Fibroblast of mammary gland (primary cell): ENCODE measurements around the gene CDADC1.

Source experiments
- DNase-seq: peaks from one replicate; pipeline ENCODE4 v3.0.0-alpha.2; 2010; ENCODE audit warnings: low read depth
- H3K4me3 ChIP-seq: 2 replicates; pipeline ENCODE4 v1.5.1; 2011; ENCODE audit warnings: low read depth, mild to moderate bottlenecking, low read length, moderate library complexity; ENCODE audit not compliant: control insufficient read depth
- CTCF ChIP-seq: conservative IDR thresholded peaks from 2 replicates; pipeline ENCODE4 v1.5.1; 2011; ENCODE audit warnings: low read depth, low read length, inconsistent platforms; ENCODE audit not compliant: control insufficient read depth, insufficient read depth

The CDADC1 gene

GRCh38 chr13:49303533-49304252, 56.0 kb downstream of the CDADC1 start:
- no peak for DNase-seq
- H3K4me3 ChIP-seq = no peak overlapping the region
- no peak for TF ChIP-seq CTCF

DNA sequence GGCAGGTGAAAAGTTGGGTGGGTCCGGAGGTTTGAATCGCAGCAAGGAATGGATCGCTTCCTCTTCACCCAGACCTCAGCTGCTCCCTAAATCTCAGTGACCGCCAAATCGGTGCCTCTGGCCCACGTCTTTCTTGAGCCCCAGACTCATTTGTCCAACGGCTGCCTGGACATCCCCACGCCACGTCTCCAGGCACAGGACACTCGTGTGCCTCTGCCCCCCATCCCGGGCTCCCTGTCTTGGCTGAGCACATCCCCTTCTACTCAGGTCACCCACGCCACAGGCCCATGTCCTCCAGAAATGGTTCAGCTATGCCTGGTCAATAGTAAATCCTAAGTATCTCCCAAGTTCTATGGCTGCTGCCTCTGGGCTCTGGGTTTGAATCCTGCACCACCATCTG, 56.6 kb downstream of the CDADC1 start:
- H3K4me3 ChIP-seq = no peak overlapping the region
- no peak for TF ChIP-seq CTCF
- DNase-seq = no peak

DNA sequence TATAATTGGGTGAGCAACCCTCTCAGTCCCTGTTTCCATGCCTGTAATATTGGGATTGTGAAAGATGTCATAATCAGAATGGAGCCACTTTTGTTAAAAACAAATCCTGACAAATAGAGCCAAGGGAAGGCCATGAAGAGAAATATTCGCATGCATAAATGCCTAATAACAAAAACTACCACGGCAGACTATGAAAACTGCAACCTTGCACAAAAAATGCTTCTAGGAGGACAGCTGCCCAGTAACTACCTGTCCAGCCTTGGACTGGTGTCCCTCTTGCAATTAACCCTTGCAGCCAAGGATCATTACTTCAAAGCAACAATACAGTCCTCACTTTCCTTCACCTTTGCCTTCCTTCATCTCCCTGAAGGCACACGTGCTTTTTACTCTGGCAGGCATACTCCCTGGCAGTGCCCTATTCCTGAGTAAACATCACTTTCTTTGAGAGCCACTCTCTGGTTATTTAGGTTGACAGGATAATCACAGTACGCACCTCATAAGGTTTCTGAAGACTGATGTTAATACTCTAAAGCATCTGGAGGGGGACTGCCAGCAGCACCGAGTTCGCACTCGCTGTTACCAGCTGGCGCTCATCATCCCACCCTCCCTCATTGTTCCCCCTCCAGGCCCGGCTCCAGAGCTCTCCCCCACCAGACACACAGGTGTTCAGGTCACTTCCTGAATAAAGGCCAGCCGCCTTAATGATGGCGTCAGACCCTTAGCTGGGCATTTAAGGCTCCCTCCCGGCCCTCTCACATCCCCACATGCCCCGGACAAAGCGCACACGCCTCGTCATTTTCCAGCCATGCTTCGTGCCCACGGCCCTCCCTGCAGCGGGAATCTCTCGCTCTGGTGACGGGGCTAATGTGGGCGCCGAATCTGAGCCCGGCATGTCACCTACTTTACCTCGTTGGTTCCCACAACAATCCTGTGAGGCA, 57.3 kb downstream of the CDADC1 start:
- H3K4me3 ChIP-seq = no peak overlapping the region
- DNase-seq = no peak
- no peak for TF ChIP-seq CTCF

DNA sequence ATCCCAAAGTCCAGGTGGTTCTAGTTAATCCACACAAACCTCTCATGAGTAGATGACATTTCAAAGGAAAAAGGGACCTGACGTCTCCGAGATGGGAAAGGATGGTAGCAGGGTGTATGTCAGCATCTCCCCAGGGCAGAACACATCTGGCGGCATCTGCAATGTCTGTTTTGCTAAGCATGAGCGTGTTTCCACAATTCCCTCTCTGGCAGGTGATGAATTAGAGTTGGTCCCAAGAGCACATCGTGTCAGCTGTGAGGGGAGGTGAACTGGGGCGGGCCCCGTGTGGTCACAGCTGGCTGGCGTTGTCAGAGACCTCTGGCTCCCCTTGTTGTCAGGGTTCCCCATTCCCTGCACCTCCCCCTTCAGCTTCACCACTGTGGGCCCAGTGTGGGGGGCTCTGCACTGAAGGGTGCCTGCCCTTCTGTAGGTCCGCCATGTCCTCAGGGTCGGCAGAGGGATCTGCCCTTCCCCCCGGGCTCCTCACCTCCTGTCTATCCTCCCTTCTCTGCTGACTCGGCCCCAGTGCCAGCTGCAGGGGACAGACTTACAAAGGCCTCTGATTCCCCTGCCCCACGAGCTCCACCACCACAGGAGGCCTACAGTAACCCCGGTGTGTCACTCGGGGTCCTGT, 58.2 kb downstream of the CDADC1 start:
- TF ChIP-seq CTCF = no peak
- H3K4me3 ChIP-seq = no peak overlapping the region
- DNase-seq = no peak

DNA sequence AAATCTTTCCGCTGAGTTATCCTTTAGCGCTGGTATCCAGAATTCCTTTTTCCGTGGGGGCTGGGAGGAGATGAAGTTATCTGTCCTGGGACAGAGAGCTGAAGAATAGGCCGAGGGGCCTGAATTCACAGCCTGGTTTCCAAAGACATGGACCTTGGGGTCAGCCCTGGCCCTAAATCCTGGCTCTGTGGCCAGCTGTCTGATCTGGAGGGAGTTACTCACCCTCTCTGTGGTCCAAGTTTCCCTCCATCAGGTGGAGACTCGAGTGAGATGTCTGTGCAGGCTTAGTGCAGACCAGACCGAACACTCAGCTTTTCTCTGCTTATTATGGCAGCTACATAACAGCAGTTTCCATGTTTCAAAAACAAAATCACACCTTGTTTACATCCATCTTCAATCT, 59.6 kb downstream of the CDADC1 start:
- peak; percentile 81 for DNase-seq
- no peak for TF ChIP-seq CTCF
- H3K4me3 ChIP-seq = no peak overlapping the region

GRCh38 chr13:49308097-49308875, 60.6 kb downstream of the CDADC1 start:
- DNase-seq = peak; percentile 94
- H3K4me3 ChIP-seq = no peak overlapping the region
- no peak for TF ChIP-seq CTCF
